K562 (cell line): ENCODE data around the gene CLASP1. TPM values are rescaled to one million over a fixed set of nuclear protein-coding genes. Genes with fewer than 3 reads are reported as not detected.
A peak's percentile ranks its signal among the peaks of the same experiment; 100 is the strongest.

ENCODE experiments used
- HEY1 ChIP-seq: fragments of 250-450 bp; sonication (Bioruptor Pico); IDR thresholded peaks from 2 replicates; pipeline ENCODE4 v1.5.0; 2020; ENCODE audit warnings: mild to moderate bottlenecking, moderate library complexity, borderline replicate concordance
- JUN ChIP-seq, 2 experiments: sonication (generic) in 1 of 2; formaldehyde crosslinking in 1 of 2; IDR thresholded peaks; 2 replicates each; pipeline versions ENCODE4 v1.6.1 to v1.8.0; 2012 to 2022; ENCODE audit warnings: borderline replicate concordance in 2 of 2, mild to moderate bottlenecking in 2 of 2, improper control_type of control experiment in 1 of 2, low read depth in 1 of 2, low read length in 1 of 2, missing genetic modification reagents in 1 of 2
- MAZ ChIP-seq, 2 experiments: fragments of 450-650 bp in 1 of 2; sonication (generic) in 1 of 2; formaldehyde crosslinking; IDR thresholded peaks in 1 of 2; conservative IDR thresholded peaks in 1 of 2; 2 replicates each; pipeline versions ENCODE4 v1.4.0 to v1.5.0; 2020; ENCODE audit warnings: mild to moderate bottlenecking in 1 of 2, missing genetic modification reagents in 1 of 2
- MECOM ChIP-seq: fragments of 250-450 bp; sonication (Bioruptor Pico); IDR thresholded peaks from 2 replicates; pipeline ENCODE4 v1.8.0; 2022; ENCODE audit warnings: inconsistent platforms
- NR1H2 ChIP-seq: sonication (generic); formaldehyde crosslinking; IDR thresholded peaks from 2 replicates; pipeline ENCODE4 v1.4.0; 2020; ENCODE audit warnings: mild to moderate bottlenecking, missing genetic modification reagents
- SRSF3 ChIP-seq: fragments of 200-400 bp; formaldehyde crosslinking; IDR thresholded peaks from 2 replicates; pipeline ENCODE4 v1.6.1; 2016; ENCODE audit warnings: mild to moderate bottlenecking, low read length, moderate library complexity; ENCODE audit not compliant: insufficient read depth
- U2AF2 ChIP-seq: fragments of 200-400 bp; formaldehyde crosslinking; optimal IDR thresholded peaks from 2 replicates; pipeline ENCODE3; 2017; ENCODE audit warnings: low read depth, mild to moderate bottlenecking, low read length
- ZBTB7A ChIP-seq: IDR thresholded peaks from 2 replicates; pipeline ENCODE4 v1.6.1; 2011; ENCODE audit warnings: low read depth, mild to moderate bottlenecking, low read length, moderate library complexity, borderline replicate concordance; ENCODE audit not compliant: control insufficient read depth
- ZC3H11A ChIP-seq: IDR thresholded peaks from 2 replicates; pipeline ENCODE4 v1.6.1; 2012; ENCODE audit warnings: low read depth, low read length, improper control_type of control experiment
- ZNF3 ChIP-seq: fragments of 250-450 bp; sonication (Bioruptor Pico); IDR thresholded peaks from 2 replicates; pipeline ENCODE4 v1.5.0; 2021; ENCODE audit warnings: mild to moderate bottlenecking, moderate library complexity
- ZNF384 ChIP-seq: IDR thresholded peaks from 2 replicates; pipeline ENCODE4 v1.6.1; 2012; ENCODE audit warnings: low read depth, low read length, improper control_type of control experiment
- ZNF668 ChIP-seq: fragments of 250-450 bp; sonication (Bioruptor Pico); IDR thresholded peaks from 2 replicates; pipeline ENCODE4 v1.8.0; 2022; ENCODE audit warnings: mild to moderate bottlenecking, inconsistent platforms
- polyA plus RNA-seq, 8 experiments: library from polyadenylated mRNA; depleted of rRNA in 4 of 8; stranded (reverse) in 5 of 8; unstranded in 3 of 8; fragments of >200 nt; fragmentation: Nextera tagmentation in 2 of 8; fragmentation: Illumina TruSeq in 1 of 8; extraction: Ambion mirVana in 2 of 8; extraction: Trizol in 1 of 8; gene quantifications; 2 replicates each; pipeline versions ENCODE4 v1.2.1 to v1.2.3, GENCODE V29; 2011 to 2014; ENCODE audit warnings: inconsistent platforms in 1 of 8, missing spikeins in 1 of 8
- total RNA-seq, 7 experiments: library from RNA; depleted of rRNA in 6 of 7; stranded (reverse); fragments of >200 nt in 6 of 7; fragmentation: Illumina TruSeq in 2 of 7; extraction: Trizol in 2 of 7; gene quantifications; 2 replicates each; pipeline versions ENCODE4 v1.2.1 to v1.2.3, GENCODE V29; 2011 to 2021; ENCODE audit warnings: low replicate concordance in 1 of 7
- TF ChIP-seq, protein P1 (sequence below): fragments of 250-450 bp; sonication (Bioruptor Pico); IDR thresholded peaks from 2 replicates; pipeline ENCODE4 v1.4.0; 2020; ENCODE audit warnings: borderline replicate concordance
- TF ChIP-seq, protein P2 (sequence below): fragments of 450-650 bp; IDR thresholded peaks from 2 replicates; pipeline ENCODE4 v1.6.1; 2016; ENCODE audit warnings: low read depth, mild to moderate bottlenecking, moderate library complexity
- TF ChIP-seq, protein P3 (sequence below): sonication (generic); formaldehyde crosslinking; IDR thresholded peaks from 2 replicates; pipeline ENCODE4 v1.8.1; 2023; ENCODE audit warnings: mild to moderate bottlenecking, missing genetic modification reagents
- TF ChIP-seq, protein P4 (sequence below): fragments of 250-450 bp; sonication (Bioruptor Pico); IDR thresholded peaks from 2 replicates; pipeline ENCODE4 v1.5.0; 2021; ENCODE audit warnings: mild to moderate bottlenecking, moderate library complexity
- TF ChIP-seq, protein P5 (sequence below): fragments of 450-650 bp; IDR thresholded peaks from 2 replicates; pipeline ENCODE4 v1.6.1; 2014; ENCODE audit warnings: low read depth, mild to moderate bottlenecking, moderate library complexity, borderline replicate concordance

Gene CLASP1
- total and polyA plus RNA-seq, 9 of the 15 experiments (the other 6 are each of a cell fraction or from before 2014, with no cell fraction given), result 1.7 to 40.3 (median 20.7) TPM

DNA sequence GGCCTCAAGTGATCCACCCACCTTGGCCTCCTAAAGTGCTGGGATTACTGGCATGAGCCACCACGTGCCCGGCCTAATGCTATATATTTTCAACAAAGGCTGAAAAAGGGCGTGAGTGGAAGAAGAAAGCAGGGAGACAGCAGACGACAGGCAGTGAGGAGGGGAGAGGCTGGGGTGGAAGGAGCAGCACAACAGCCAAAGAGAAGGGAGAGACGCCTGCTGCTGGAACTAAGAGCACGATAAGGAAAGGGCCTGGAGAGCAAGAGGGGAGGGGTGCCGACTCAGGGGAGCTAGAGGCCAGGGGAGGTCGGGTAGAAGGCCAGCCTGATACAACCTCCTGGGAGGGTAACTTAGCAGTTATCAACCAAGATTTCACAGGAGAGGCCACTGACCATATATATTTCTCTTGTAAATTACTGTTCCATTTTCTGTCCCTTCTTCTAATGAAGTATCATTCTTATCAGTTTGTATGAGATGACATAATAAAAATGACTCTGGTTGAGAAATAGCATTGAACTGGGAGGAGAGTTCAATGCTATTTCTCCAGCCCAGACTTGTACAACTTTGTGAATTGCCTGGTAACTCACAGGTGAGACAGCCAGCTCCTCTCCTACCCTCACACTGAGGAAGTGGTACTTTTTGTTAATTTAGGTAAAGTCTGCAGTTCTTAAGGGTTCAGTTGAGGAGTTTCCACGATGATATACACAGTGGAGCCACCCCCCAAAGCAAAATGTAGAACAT lies 124.4 kb downstream of the CLASP1 start (continued):
- TF ChIP-seq, protein P1, sequence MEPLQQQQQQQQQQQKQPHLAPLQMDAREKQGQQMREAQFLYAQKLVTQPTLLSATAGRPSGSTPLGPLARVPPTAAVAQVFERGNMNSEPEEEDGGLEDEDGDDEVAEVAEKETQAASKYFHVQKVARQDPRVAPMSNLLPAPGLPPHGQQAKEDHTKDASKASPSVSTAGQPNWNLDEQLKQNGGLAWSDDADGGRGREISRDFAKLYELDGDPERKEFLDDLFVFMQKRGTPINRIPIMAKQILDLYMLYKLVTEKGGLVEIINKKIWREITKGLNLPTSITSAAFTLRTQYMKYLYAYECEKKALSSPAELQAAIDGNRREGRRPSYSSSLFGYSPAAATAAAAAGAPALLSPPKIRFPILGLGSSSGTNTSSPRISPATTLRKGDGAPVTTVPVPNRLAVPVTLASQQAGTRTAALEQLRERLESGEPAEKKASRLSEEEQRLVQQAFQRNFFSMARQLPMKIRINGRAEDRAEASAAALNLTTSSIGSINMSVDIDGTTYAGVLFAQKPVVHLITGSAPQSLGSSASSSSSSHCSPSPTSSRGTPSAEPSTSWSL (CRISPR knock-in tag), result no peak
- TF ChIP-seq, protein P2, sequence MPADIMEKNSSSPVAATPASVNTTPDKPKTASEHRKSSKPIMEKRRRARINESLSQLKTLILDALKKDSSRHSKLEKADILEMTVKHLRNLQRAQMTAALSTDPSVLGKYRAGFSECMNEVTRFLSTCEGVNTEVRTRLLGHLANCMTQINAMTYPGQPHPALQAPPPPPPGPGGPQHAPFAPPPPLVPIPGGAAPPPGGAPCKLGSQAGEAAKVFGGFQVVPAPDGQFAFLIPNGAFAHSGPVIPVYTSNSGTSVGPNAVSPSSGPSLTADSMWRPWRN, result no peak
- no peak for TF ChIP-seq ZNF384
- TF ChIP-seq ZNF668 (CRISPR knock-in tag), result no peak
- TF ChIP-seq JUN (IDR thresholded peaks at IDR 0.05; ENCODE audit: borderline replicate concordance, low read depth, low read length), result no peak
- no peak for TF ChIP-seq JUN (CRISPR knock-in tag; IDR thresholded peaks at IDR 0.05; ENCODE audit: borderline replicate concordance)
- TF ChIP-seq, protein P3, sequence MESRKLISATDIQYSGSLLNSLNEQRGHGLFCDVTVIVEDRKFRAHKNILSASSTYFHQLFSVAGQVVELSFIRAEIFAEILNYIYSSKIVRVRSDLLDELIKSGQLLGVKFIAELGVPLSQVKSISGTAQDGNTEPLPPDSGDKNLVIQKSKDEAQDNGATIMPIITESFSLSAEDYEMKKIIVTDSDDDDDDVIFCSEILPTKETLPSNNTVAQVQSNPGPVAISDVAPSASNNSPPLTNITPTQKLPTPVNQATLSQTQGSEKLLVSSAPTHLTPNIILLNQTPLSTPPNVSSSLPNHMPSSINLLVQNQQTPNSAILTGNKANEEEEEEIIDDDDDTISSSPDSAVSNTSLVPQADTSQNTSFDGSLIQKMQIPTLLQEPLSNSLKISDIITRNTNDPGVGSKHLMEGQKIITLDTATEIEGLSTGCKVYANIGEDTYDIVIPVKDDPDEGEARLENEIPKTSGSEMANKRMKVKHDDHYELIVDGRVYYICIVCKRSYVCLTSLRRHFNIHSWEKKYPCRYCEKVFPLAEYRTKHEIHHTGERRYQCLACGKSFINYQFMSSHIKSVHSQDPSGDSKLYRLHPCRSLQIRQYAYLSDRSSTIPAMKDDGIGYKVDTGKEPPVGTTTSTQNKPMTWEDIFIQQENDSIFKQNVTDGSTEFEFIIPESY (CRISPR knock-in tag), result no peak
- no peak for TF ChIP-seq ZC3H11A
- TF ChIP-seq ZBTB7A, result peak; percentile 73; the same call in 1 of the 2 replicates
- TF ChIP-seq, protein P4, sequence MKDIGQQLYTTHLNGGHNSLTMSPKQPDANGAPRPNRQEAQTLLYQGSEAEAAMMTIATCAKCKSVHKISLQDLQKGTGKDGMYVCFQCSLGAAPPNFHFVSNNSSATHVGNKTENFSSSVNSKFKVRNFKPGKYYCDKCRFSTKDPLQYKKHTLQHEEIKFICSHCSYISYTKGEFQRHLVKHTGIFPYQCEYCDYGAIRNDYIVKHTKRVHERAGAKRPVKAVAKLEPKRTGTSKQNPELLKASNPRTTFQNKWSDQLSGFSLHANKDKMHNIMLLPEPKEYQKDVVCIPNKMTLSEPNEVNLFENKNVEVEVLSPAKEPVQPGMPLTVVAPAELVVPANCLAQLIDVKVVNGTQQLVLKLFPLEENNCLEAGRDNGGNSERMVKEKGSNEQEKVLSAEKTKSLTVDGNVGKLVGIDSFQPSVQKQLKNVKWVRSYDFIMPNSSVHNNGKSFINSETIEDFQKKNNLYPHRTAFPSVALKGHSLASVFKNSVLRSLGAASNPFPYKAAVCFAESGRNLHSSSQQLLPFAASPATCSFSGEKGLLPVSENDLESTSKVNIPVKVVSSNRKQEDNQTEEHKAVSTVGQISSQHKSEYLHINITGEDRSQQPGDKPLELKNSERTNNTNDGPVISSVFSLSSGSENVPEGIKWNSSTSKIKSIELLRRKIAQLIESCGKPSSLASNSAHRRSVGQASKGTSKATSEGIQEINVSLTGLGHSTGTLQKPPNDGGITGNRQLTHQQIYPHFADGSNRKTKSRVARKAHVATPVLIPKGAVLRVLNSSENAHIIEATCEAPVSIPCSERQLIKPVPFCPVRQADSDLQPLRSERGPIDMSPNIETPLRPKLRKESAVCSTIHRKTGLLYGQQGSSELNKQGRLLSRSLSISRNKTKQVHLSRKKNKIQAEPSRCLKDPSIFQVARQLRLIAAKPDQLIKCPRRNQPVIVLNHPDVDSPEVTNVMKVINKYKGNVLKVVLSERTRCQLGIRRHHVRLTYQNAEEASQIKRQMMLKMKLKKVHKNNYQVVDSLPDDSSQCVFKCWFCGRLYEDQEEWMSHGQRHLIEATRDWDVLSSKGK, result no peak
- no peak for TF ChIP-seq U2AF2
- no peak for TF ChIP-seq ZNF3 (CRISPR knock-in tag)
- no peak for TF ChIP-seq MECOM (CRISPR knock-in tag)
- TF ChIP-seq, protein P5, sequence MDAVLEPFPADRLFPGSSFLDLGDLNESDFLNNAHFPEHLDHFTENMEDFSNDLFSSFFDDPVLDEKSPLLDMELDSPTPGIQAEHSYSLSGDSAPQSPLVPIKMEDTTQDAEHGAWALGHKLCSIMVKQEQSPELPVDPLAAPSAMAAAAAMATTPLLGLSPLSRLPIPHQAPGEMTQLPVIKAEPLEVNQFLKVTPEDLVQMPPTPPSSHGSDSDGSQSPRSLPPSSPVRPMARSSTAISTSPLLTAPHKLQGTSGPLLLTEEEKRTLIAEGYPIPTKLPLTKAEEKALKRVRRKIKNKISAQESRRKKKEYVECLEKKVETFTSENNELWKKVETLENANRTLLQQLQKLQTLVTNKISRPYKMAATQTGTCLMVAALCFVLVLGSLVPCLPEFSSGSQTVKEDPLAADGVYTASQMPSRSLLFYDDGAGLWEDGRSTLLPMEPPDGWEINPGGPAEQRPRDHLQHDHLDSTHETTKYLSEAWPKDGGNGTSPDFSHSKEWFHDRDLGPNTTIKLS, result peak; percentile 29; the same call in 1 of the 2 replicates
- peak; percentile 73 to 84 for TF ChIP-seq MAZ (CRISPR knock-in tag; conservative IDR thresholded peaks at IDR 0.05 in 1 of 2, IDR thresholded peaks at IDR 0.05 in 1 of 2)
- no peak for TF ChIP-seq NR1H2
- TF ChIP-seq HEY1 (CRISPR knock-in tag), result no peak
- no peak for TF ChIP-seq SRSF3
